ENCODE results near the gene ITGA11.
"Not testable (repeated sequence)": the region's sequence is repeated elsewhere in the genome, so short reads cannot be mapped to it uniquely, and the experiment has no call there.

Gene ITGA11

DNA sequence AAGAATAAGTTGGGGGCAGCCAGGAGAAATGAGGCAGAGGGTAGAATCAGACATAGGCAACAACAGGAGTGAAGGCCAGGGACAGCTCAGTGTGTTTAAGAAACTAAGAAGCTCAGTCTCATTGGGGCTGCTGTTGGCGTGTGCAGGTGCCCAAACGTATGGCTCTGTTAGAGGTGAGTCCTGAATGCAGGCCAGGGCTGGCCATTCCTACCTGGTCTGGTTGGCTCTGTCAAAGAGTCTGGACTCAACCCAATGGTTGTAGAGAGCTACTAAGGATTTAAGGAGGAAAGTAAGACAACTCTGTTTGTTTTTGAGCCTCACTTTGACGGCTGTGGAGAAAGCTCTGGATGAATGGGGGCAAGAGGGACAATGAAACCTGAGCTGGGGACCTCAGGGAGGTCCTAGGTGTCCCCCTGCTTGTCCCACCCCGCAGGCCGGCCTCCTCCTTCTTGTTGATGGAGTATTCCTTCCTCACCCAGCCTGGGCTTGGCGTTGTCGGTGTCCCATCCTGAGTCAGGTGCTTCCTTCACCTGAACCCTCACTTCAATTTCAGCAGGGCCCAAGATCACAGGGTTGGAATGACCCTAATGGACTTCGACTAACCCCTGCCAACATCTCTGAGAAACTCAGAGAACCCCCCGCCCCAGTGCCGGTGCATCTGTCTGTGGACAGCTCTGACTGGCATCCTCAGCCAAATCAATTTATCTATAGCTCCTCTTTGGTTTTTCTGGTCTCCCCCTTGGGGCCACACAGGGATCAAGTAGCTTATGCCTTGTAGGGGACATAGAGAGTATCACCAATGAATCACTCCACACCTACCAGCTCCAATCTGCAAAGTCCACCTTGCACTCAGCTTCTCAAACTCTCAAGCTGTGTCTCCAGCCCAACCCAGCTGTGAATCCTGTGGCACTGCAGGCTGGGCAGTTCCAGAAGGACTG lies 8.3 kb downstream of the ITGA11 start:
- DNase-seq = no peak

DNA sequence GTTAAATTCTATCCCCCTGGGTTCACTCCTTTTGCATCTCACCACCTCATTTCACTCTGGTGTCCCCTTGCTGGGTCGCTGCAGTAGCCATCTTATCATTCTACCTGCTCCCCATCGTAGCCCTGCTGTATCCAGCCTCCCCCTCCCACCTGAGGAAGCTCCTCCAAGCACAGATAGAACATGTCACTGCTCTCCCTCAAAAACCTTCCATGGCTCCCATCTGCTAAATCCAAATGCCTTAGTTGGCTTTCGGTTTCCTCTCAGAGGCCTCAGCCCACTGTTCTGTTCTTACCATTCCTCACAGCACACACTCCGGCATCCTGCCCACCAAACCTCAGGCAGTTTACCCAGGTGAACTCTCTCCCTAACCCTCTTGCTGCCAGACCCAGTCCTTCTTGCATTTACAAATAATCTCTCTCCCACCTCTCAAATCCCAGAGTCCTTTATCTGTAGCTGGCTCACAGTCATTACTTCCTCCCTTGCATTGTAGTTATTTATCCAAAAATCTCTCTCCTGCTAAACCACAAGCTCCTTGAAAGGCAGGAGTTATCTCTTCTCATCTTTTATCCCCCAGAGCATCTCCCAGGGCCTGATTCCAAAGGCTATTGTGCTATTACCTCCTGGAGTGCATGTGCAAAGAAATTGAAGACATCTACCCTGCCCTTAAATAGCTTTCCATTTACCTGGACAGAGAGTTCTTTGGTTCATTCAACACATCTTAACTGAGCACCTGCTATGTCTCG lies 9.4 kb downstream of the ITGA11 start:
- not testable (repeated sequence) for DNase-seq

DNA sequence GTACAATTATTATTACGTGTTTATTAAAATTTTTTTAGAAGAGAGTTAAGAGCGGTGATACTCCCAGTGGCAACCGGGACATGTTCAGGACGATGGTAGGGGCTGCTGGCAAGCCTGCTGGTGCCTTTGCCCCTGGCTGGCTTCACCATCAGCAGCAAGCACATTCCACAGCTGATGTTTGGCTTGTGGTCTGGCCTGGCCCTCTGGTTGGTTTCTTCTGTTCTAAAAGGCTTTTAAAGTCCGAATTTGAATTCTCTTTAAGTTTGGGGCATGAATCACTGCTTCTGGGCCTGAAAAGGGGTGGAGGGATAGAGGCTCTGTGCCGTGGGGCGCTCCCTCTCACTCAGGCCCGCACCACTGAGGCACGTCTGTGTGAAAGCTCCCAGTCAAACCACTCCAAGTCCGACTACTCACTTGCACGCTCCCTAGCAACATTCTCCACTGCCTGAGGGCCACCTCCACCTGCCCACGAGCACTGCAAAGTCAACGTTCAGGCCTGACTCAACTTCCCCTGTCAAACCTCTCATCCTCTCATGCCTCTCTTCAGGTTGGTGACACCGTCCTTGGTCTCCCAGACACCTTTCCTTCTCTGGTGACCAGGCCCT lies 10.1 kb downstream of the ITGA11 start:
- no peak for DNase-seq

DNA sequence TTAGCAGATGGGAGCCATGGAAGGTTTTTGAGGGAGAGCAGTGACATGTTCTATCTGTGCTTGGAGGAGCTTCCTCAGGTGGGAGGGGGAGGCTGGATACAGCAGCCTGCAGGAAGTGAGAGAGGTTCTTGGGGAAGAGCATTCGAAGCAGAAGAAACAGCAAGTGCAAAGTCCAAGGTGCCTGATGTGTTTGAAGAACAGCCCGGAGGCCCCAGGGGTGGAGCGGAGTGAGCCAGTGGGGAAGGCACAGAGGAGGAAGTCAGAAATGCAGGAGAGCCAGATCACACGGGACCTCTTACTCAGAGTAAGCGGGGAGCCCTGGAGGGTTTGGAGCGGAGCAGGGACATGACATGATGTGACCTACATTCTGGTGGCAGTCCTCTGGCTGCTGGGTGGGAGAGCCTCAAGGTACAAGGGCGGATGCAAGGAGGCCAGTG lies 10.8 kb downstream of the ITGA11 start:
- DNase-seq = peak; percentile 9 to 44

DNA sequence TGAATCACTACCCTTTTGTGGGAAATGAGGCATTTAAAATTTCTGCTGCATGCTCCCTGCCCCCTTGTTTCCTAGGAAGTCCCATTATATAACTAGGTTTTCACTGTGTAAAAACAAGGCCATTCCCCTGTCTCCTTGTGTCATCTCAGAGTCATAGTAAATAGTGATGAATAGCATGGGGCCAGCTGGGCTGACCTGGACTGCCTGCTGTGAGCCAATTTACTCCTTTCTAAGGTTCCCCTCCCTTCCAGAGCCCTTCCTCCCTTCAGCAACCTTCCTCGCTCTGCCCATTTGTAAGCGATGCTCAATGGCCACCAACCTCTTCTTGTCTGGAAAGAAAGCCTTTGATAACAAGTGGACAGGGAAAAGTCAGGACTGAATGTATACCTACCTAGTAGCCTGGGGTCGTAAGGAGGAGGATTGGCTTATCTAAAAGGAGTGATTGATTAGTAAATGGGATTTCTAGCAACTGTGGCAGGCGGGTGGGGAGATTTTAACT lies 11.7 kb downstream of the ITGA11 start:
- DNase-seq = no peak

DNA sequence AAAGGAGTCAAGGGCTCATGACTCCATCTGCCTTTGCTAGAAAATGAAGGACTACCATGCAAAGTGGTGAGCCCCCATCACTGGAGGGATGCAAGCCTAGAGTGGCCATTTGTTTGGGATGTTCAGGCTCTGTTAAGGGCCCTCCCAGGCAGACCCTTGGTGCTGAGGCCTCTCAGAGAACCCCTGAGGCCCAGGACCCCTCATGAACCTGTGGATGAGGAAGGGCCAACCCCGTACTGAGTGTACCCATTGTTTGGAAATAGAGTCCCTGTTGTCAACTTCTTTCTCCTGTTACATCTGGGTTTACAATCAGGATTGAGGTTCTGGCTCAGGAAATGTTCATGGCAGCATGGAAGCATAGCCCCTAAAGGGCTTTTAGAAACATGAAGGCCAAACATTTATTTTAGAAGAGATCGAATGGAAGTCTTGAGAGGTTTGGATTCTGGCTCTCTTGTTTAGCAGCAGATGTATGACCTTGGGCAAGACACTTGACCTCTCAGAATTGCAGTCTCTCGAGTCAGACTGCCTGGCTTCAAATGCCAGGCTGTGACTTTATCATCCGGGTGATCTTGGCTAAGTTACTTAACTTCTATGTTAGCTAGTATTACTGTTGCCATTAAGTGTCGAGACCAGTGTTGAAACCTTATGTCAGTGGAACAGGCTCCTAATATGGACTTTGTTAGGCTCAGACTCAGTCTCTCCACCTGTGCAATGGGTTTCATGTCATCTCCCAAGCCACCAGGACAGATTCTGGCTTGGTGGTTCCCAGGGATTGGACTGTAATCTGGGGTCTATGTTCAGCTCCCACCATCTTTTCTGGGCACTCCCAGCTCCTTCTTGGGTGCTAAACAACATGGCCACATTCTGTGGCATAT lies 12.4 kb downstream of the ITGA11 start:
- no peak for DNase-seq

DNA sequence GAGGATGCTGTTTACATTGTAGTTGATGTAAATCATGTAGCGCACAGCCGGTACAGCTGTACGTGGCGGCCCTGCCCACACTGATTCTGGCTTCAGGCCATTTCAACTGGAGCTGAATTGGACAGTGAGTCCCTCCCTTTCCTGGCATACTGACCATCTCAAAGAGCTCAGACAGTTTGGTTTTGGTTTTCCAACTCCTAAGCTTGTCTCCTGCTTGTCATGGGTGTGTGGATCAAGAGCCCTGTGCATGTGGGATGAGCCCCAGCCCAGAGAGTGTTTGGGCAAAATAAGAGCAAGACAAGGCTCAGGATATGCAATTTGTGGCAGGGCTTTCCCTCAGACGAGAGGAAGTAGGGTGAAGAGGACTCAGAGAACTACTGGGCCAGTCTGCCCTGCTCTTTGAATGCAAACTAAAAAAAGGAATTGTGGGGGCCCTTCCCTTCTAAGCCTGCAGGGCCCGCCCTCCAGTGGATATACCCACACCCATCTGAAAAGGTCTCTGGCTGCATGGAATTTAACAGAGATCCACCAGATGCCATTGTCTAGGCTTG lies 13.3 kb downstream of the ITGA11 start:
- DNase-seq = peak; percentile 18 to 40

DNA sequence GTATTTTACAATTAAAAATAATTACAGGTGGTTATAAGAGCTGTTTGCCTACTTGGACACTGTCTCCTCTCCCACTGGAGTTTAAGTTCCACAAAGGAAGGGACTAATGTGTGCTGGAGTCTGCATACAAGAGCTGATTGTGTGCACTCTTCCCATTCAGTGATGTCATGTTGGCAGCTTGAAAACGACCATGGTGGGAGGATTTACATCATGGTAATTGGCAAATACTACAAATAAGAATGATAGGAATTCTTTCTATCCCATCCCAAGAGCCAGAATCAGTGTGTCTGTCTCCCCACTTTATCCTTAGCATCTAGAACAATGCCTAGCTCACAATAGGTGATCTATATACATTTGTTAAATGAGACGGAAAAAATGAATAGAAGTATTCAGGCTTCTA lies 14.1 kb downstream of the ITGA11 start:
- no peak for DNase-seq

DNA sequence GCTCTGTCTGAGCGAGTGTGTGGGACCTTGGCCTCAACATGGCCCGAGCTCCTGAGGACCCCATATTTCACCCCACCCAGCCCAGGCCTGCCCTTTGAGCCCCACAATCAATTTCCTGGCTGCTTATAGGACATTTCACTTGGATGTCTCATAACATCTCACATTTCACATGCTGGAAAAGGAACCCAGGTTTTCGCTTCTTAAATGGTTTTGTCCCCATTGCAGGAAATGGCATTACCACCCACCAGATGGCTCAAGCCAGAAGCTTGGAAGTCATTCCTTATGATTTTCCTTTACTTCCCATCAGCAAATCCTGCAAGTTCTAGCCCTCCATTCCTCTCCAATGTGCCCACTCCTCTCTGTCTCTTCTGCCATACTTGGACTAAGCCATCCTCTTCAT lies 14.9 kb downstream of the ITGA11 start:
- no peak for DNase-seq

DNA sequence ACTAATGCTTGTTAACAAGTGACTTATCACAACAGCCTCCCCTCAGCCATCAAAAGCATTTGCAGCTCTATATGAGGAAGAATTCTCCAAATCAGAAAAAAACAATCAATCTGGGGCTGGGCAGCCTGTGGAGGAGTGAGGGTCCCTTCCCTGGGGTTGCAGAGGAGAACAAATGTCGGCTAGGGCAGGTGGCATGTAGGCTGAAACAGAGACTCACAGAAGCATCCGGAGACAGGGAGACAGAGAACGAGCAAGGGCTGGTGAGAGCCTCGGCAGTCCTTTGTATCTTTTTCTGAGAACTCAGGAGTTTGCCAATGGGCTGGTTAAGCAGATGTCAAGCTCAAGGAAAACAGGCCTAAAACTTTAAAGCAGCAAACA lies 15.8 kb downstream of the ITGA11 start:
- no peak for DNase-seq

DNA sequence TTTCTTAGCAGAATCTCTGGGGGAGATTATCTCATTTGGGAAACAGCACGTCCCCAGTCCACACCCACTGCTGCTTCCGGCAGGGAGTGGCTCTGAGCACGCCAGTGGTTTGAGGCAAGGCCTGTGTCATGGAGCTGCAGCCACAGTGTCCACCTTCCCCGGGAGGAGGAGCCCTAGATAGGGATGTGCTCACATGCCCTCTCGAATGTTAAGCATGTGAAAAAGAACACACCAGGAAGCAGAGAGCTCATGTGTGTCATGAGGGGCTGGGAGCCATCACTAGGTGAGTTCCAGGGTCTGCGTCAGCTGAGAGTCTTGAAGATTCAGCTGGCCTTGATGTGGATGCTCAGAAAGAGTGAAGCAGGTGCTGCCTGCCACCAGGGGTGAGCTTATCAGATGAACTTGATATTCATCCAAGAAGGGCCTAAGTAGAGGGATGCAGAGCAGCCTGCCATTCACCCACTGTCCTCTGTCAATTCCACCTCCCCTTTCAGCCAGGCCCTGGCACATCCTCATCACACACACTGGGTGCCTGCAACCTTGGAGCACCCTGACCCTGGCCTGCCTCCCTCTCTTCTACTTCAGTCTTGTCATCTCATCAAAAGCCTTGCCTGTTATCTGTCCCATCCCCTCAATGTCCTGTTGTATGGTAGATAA lies 16.3 kb downstream of the ITGA11 start:
- no peak for DNase-seq

DNA sequence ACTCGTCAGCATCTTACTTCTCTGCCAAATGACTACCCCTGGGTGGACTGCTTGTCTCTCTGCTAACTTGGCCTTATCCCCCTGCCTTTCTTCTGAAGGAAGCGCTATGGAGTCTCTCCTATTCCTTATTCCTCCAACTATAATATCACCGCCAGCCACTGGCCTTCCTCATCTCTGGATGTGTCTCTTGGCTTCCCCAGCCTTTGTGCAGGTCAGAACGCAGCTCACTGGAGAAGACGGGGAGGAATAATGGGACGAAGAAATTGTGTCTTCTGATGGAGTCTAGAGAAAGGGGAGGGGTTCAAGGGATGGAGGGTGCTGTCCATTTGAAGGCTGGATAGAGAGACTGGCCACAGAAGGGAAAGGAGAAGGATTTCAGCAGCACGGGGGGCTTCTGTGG lies 16.9 kb downstream of the ITGA11 start:
- DNase-seq = no peak

DNA sequence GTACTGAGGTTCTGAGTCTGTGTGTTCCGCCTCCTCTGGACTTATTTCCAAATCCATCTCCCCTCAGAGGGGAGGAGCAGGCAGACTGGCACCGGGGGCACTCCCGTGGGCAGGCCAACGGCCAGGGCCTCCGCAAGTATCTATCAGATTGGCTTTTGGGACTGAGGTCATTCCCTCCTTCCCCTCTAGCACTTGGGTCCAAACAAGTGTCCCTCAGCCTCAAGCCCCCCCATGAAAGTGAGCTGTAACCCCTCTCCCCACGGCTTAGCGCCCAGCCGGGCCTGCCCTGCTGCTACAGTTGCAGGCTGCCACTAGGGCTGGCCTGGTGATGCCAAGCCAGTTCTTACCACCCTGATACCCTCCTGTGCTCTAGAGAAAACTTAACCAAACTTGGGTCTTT lies 17.4 kb downstream of the ITGA11 start:
- DNase-seq = no peak

DNA sequence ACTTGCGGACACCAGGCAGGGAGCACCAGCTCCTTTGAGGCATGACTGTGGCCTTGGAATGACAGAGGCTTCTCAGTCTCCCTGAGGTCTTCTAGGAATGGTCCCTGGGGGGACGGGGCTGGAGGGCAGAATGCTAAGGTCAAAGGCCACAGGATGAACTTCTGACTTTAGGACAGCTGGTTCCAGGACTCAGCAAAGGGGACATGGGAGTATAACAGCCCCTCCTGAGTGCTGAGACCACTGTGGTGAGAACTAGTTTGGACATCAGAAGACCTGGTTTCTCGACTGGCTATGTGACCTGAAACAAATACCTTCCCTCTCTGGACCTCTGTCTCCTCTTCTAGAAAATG lies 17.8 kb downstream of the ITGA11 start:
- DNase-seq = no peak

DNA sequence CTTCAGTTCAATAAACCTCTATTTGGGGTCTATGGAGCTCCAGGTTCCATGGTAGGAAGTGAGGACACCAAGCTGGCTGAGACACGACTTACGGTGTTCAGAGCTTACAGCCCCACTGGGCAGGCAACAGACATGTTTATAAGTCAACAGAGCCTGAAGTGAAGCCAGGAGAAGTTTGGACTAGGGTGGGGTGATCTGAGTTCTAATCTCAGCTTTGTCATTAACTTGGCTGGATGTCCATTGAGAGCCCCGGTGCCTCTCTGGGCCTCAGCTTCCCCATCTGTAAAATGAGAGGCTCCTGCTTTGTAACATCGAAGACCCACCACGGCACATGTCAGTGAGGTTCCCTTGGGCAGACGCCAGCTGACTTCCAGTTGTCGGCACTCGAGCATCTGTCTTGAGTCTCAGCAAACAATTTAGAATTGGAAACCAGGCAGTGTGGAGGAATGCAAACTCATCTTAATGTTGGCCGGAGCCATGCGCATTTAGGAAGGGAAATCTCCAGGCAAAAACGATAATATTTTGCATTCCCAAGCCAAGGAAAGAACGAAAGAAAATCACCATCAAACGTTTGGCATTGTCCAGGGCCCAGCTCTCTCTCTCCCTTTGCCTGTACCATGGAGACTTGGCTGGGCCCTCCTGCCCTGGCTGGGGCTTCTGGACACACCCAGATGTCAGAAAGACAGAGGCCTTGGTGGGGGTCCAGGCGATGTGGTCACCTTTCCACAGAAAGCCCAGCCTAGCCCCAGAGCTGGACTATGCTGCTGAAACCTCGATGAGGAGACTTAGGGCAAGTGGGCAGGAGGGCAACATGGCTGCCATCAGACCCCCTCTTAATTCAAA lies 18.4 kb downstream of the ITGA11 start:
- no peak for DNase-seq

DNA sequence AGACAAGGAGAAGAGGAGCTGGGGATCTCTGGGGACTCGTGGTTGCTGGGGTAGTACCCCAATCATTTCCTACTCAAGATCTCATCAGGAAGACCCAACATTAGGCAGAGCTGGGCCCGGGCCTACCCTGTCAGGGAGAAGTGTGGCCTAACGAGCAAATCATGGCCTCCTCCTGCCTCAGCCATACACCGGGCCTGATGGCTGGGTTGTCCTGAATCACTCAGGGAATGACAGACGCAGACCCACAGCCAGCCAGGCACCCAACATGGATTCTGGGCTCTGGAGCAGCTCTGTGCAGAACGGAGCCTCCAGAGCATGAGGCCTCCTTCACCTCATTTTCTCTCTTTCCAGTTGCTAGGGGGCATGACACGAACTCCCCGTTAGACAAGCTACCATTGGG lies 19.7 kb downstream of the ITGA11 start:
- no peak for DNase-seq

DNA sequence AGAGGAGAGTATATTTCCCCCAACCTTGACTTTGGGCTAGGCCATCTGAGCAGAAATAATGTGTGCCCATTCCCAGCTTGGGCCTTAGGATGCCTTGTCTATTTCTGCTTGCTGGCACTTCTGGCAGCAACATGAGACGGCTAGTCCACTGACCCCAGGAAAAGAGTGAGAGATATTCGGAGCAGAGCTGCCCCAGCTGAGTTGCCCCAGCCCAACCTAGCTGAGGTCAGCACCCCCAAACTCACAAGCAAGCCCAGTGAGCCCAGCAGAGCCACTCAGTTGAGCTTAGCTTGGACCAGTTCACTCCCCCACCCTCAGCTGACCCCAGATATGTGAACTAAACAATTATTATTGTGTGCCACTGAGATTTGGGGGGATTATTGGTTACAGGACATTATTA lies 20.2 kb downstream of the ITGA11 start:
- no peak for DNase-seq

DNA sequence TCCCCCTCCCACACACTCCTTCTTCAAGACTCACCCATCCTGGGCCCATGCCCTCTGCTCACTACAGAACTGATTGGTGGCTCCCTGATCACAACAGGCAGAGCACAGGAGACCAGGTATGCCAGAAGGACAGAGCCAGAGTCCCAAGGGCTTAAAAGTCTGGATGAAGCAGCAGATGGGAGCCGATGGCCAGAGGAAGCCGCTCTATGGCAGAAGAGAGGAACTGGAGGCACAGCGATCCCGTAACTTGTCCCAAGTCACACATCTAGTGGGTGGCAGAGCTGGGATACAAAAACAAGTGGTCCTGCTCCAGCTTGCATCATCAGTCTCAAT lies 20.7 kb downstream of the ITGA11 start:
- DNase-seq = no peak

DNA sequence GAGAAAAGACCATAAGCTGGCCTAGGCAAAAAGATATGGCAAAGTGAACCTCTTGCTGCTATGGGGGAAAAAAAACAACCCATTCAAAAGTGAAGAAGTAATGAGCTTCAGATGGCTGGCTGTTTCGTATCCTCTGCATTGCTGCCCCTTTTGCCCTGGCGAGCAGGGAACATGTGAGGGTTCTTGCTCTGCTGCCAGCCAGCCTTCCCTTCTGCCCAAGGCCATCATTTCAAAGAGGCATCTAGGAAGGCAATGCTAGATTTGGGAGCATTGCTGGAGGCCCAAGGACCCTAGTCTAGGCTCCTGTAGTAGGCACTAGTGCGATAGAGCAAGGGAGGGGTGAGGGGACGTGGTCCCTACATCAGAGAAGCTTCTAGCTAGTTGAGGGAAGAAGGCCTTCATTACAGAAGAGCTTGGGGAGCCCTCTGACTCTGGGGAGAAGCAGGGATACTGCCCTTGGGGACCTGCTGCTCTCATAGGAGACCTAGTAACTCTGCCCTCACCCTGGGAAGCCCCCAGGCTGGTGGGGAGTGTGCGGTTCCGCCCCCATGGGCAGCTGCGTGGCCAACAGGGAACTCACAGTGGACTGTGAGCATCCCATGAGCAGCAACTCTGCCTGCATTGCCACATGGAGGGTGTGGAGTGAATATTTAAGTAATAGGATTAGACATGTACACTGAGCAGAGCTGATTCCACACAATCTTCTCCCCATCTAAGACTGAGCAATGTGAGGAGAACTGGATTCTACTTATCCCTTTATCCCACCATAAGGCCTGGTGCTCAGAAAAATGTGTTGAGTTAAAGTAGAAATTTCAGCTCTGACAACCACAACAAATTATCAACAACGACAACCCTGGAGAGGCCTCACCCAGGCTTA lies 21.3 kb downstream of the ITGA11 start:
- no peak for DNase-seq

Data from inflammatory macrophage (primary cell).